Activated CD4-positive, CD25-positive, alpha-beta regulatory T cell (primary cell): ENCODE data around the gene TCL1B.
"Not testable (repeated sequence)": the region's sequence is repeated elsewhere in the genome, so short reads cannot be mapped to it uniquely, and the experiment has no call there.

Experiments used
- DNase-seq, 4 experiments: peaks; one replicate each; lab custom pipeline; 2025; lab: John Stamatoyannopoulos, UW

TCL1B gene

GRCh38 chr14:95703341-95703740, 17.1 kb downstream of the TCL1B start:
- DNase-seq = no peak

- no peak for DNase-seq
Observed at GRCh38 chr14:95703805-95704204, 17.6 kb downstream of the TCL1B start.

- no peak for DNase-seq
Observed at GRCh38 chr14:95705518-95705917, 19.3 kb downstream of the TCL1B start.

GRCh38 chr14:95707327-95707726, 21.1 kb downstream of the TCL1B start:
- no peak for DNase-seq

- DNase-seq = no peak
Observed at GRCh38 chr14:95710106-95710505, 23.9 kb downstream of the TCL1B start.

- no peak for DNase-seq
Observed at GRCh38 chr14:95711476-95712176, 25.4 kb downstream of the TCL1B start.

GRCh38 chr14:95712398-95712797, 26.2 kb downstream of the TCL1B start:
- DNase-seq = no peak

- no peak for DNase-seq
Observed at GRCh38 chr14:95713596-95714371, 27.6 kb downstream of the TCL1B start, which contains the start of gene TCL1A. TCL1A (minus strand) TSS chr14:95714125; CDS start chr14:95714066, 59 bp downstream.

GRCh38 chr14:95722525-95723190, 36.4 kb downstream of the TCL1B start:
- no peak for DNase-seq

- no peak for DNase-seq
Observed at GRCh38 chr14:95725685-95726336, 39.6 kb downstream of the TCL1B start.

- no peak for DNase-seq
Observed at GRCh38 chr14:95727056-95727700, 41.0 kb downstream of the TCL1B start.

- not testable (repeated sequence) for DNase-seq
Observed at GRCh38 chr14:95729402-95730028, 43.3 kb downstream of the TCL1B start.

GRCh38 chr14:95730126-95730525, 43.9 kb downstream of the TCL1B start:
- no peak for DNase-seq

- no peak for DNase-seq
Observed at GRCh38 chr14:95733212-95733611, 47.0 kb downstream of the TCL1B start.

- no peak for DNase-seq
Observed at GRCh38 chr14:95739356-95739755, 53.1 kb downstream of the TCL1B start.

- no peak for DNase-seq
Observed at GRCh38 chr14:95741038-95741490, 54.8 kb downstream of the TCL1B start.

- DNase-seq = no peak
Observed at GRCh38 chr14:95741781-95742180, 55.6 kb downstream of the TCL1B start.
